Tibial nerve (tissue), 4 donors: ENCODE measurements around the gene PPIH. TPM values are rescaled to one million over a fixed set of nuclear protein-coding genes. Genes with fewer than 3 reads are reported as not detected.
A peak's percentile ranks its signal among the peaks of the same experiment; 100 is the strongest.

Experiments used
- DNase-seq, 2 donors: peaks; one replicate each; pipeline ENCODE4 v3.0.0-alpha.2; 2019; ENCODE audit warnings: low spot score in 2 of 2
- H3K27ac ChIP-seq, 4 donors: fragments of 200-600 bp; sonication (generic) in 3 of 4; one replicate each; pipeline ENCODE4 v1.5.1; 2017 to 2019; ENCODE audit warnings: mild to moderate bottlenecking in 1 of 4
- H3K27me3 ChIP-seq, 2 donors: fragments of 200-600 bp; sonication (generic) in 1 of 2; one replicate each; pipeline versions ENCODE4 v1.5.1 to v1.6.0; 2017 to 2019
- H3K36me3 ChIP-seq, 3 donors: fragments of 200-600 bp; sonication (generic); one replicate each; pipeline ENCODE4 v1.5.1; 2018 to 2019
- H3K4me1 ChIP-seq, 4 donors: fragments of 200-600 bp; sonication (generic) in 3 of 4; one replicate each; pipeline ENCODE4 v1.5.1; 2017 to 2019
- H3K4me3 ChIP-seq, 4 donors: fragments of 200-600 bp; sonication (generic) in 3 of 4; one replicate each; pipeline ENCODE4 v1.5.1; 2017 to 2019; ENCODE audit warnings: mild to moderate bottlenecking in 1 of 4, moderate library complexity in 1 of 4
- H3K9me3 ChIP-seq, 4 donors: fragments of 200-600 bp; sonication (generic) in 3 of 4; one replicate each; pipeline ENCODE4 v1.5.1; 2017 to 2019
- CTCF ChIP-seq, 5 experiments: fragments of 200-600 bp in 3 of 5; fragments of 450-650 bp in 2 of 5; sonication (generic) in 3 of 5; IDR thresholded peaks; one replicate each; pipeline ENCODE4 v1.5.1; 2016 to 2019; ENCODE audit warnings: antibody characterized with exemption in 5 of 5, mild to moderate bottlenecking in 3 of 5, moderate library complexity in 2 of 5
- EP300 ChIP-seq, 2 donors: sonication (generic); formaldehyde crosslinking; IDR thresholded peaks; one replicate each; pipeline ENCODE4 v1.6.1; 2017; ENCODE audit warnings: antibody characterized with exemption in 2 of 2, mild to moderate bottlenecking in 1 of 2
- POLR2A ChIP-seq, 2 donors: fragments of 450-650 bp; IDR thresholded peaks; one replicate each; pipeline ENCODE4 v1.6.1; 2017; ENCODE audit warnings: antibody characterized with exemption in 2 of 2, mild to moderate bottlenecking in 2 of 2, moderate library complexity in 2 of 2
- WGBS, 2 donors: methylation state at CpG; one replicate each; pipeline ENCODE4 v1.1.5; 2018; 5-methylcytosine and 5-hydroxymethylcytosine counted together
- total RNA-seq, 4 donors: library from RNA; depleted of rRNA; stranded (reverse); fragments of >200 nt; gene quantifications; one replicate each; pipeline ENCODE4 v1.1.0, GENCODE V29; 2016

PPIH gene
- total RNA-seq, 4 donors from 2014 or later, result 22.4 to 33.6 (median 28.1) TPM

- TF ChIP-seq EP300 (IDR thresholded peaks at IDR 0.05) (no peak), POLR2A (IDR thresholded peaks at IDR 0.05) (no peak), CTCF (IDR thresholded peaks at IDR 0.05) (no peak)
- H3K27me3 ChIP-seq, result no peaks in the 10 kb centered on the region
- H3K4me3 ChIP-seq, result no peak overlapping the region
- peaks cover 0 to 12% (median 0%) of the 10 kb centered on the region in 3 donors for H3K36me3 ChIP-seq
- no peaks in the 10 kb centered on the region for H3K4me1 ChIP-seq
- no peak overlapping the region for H3K27ac ChIP-seq
- no peak for DNase-seq
- H3K9me3 ChIP-seq, result no peaks in the 10 kb centered on the region
These were observed 19.1 kb upstream of the PPIH start for GRCh38 chr1:42639116-42639515.

- DNase-seq, result no peak
- Histone ChIP-seq H3K27ac (no peak overlapping the region), H3K9me3 (no peaks in the 10 kb centered on the region), H3K36me3 (peaks cover 0 to 72% (median 0%) of the 10 kb centered on the region in 3 donors), H3K27me3 (no peaks in the 10 kb centered on the region), H3K4me3 (no peak overlapping the region), H3K4me1 (no peaks in the 10 kb centered on the region)
- no peak for TF ChIP-seq CTCF (IDR thresholded peaks at IDR 0.05)
- TF ChIP-seq EP300 (IDR thresholded peaks at IDR 0.05), result no peak
- no peak for TF ChIP-seq POLR2A (IDR thresholded peaks at IDR 0.05)
- WGBS, 2 donors, result 95% methylated on average over 2 of the region's 2 CpGs
These were observed 12.2 kb upstream of the PPIH start for GRCh38 chr1:42646056-42646455.

- Histone ChIP-seq H3K4me3 (no peak overlapping the region), H3K4me1 (peaks cover 0 to 18% (median 8%) of the 10 kb centered on the region in 4 donors), H3K27ac (peak overlapping the region in 2 of 4 donors; percentile 81 to 83), H3K9me3 (no peaks in the 10 kb centered on the region), H3K27me3 (no peaks in the 10 kb centered on the region), H3K36me3 (peaks cover 0 to 24% (median 0%) of the 10 kb centered on the region in 3 donors)
- TF ChIP-seq POLR2A (IDR thresholded peaks at IDR 0.05) (no peak), EP300 (IDR thresholded peaks at IDR 0.05) (no peak), CTCF (IDR thresholded peaks at IDR 0.05) (no peak)
- no peak for DNase-seq
- WGBS, 2 donors, result 83 to 85% methylated on average over 5 of the region's 5 CpGs
These were observed 1.0 kb upstream of the PPIH start for GRCh38 chr1:42657201-42657600.

- H3K27ac ChIP-seq, result peak overlapping the region in 2 of 4 donors; percentile 82 to 83
- TF ChIP-seq POLR2A (IDR thresholded peaks at IDR 0.05) (no peak), EP300 (IDR thresholded peaks at IDR 0.05) (no peak), CTCF (IDR thresholded peaks at IDR 0.05) (no peak)
- H3K4me3 ChIP-seq, result peak overlapping the region; percentile 58 to 87 (median 80)
- H3K4me1 ChIP-seq, result peaks cover 0 to 18% (median 8%) of the 10 kb centered on the region in 4 donors
- H3K9me3 ChIP-seq, result no peaks in the 10 kb centered on the region
- WGBS, 2 donors, result 5 to 11% methylated on average over 15 to 20 of the region's 20 CpGs
- no peak for DNase-seq
- H3K27me3 ChIP-seq, result no peaks in the 10 kb centered on the region
- peaks cover 0 to 36% (median 0%) of the 10 kb centered on the region in 3 donors for H3K36me3 ChIP-seq
These were observed 684 bp downstream of the PPIH start for GRCh38 chr1:42658877-42659337.

- Histone ChIP-seq H3K27me3 (no peaks in the 10 kb centered on the region), H3K9me3 (no peaks in the 10 kb centered on the region), H3K36me3 (peaks cover 0 to 51% (median 7%) of the 10 kb centered on the region in 3 donors), H3K27ac (no peak overlapping the region), H3K4me3 (no peak overlapping the region), H3K4me1 (peaks cover 0 to 18% (median 8%) of the 10 kb centered on the region in 4 donors)
- TF ChIP-seq CTCF (IDR thresholded peaks at IDR 0.05) (no peak), EP300 (IDR thresholded peaks at IDR 0.05) (no peak), POLR2A (IDR thresholded peaks at IDR 0.05) (no peak)
- WGBS, 2 donors, result 64 to 75% methylated on average over 3 of the region's 3 CpGs
- no peak for DNase-seq
These were observed 2.8 kb downstream of the PPIH start for GRCh38 chr1:42660907-42661500.
